Lower lobe of right lung (tissue), 2 donors: ENCODE measurements around the gene ZSWIM1. TPM values are rescaled to one million over a fixed set of nuclear protein-coding genes. Genes with fewer than 3 reads are reported as not detected.

Experiments
- ATAC-seq, 2 donors: fragments of 200-7000 bp; cut with Tn5 transposase; one replicate each; pipeline ENCODE4 v1.9.1; 2020 to 2022; ENCODE audit warnings: mild to moderate bottlenecking in 2 of 2, moderate library complexity in 2 of 2
- DNase-seq: peaks from one replicate; pipeline ENCODE4 v3.0.0-alpha.2; 2020
- H3K27ac ChIP-seq: fragments of 200-600 bp; one replicate; pipeline ENCODE4 v1.8.0; 2022
- H3K27me3 ChIP-seq: fragments of 200-600 bp; one replicate; pipeline ENCODE4 v1.8.0; 2022; ENCODE audit warnings: low read depth
- H3K36me3 ChIP-seq: fragments of 200-600 bp; one replicate; pipeline ENCODE4 v1.8.0; 2022; ENCODE audit warnings: mild to moderate bottlenecking
- H3K4me1 ChIP-seq: fragments of 200-600 bp; one replicate; pipeline ENCODE4 v1.8.0; 2022
- H3K4me3 ChIP-seq: fragments of 200-600 bp; one replicate; pipeline ENCODE4 v1.8.0; 2022; ENCODE audit warnings: mild to moderate bottlenecking
- H3K9me3 ChIP-seq: fragments of 200-600 bp; one replicate; pipeline ENCODE4 v1.8.0; 2022
- intact Hi-C: fragments of 100-400 bp; cut with DNase I; formaldehyde crosslinking; loops from one replicate; pipeline ENCODE4 v1.11.0; 2022
- total RNA-seq: library from RNA; stranded (reverse); fragmentation: NEBNext Ultra II Directional; extraction: Animal tissue kit (Norgen Biotek cat#: 25700); gene quantifications from one replicate; pipeline ENCODE4 v1.2.1, GENCODE V29; 2021
- TF ChIP-seq, protein P1 (sequence below): fragments of 200-600 bp; IDR thresholded peaks from one replicate; pipeline ENCODE4 v1.8.0; 2022; ENCODE audit warnings: antibody characterized with exemption, mild to moderate bottlenecking
- donor health status: DM: no; HTN: yes; CAD: no; lungs with severe emphysema.

Gene ZSWIM1
- total RNA-seq, 1 donor from 2014 or later: 9.6 TPM

DNA sequence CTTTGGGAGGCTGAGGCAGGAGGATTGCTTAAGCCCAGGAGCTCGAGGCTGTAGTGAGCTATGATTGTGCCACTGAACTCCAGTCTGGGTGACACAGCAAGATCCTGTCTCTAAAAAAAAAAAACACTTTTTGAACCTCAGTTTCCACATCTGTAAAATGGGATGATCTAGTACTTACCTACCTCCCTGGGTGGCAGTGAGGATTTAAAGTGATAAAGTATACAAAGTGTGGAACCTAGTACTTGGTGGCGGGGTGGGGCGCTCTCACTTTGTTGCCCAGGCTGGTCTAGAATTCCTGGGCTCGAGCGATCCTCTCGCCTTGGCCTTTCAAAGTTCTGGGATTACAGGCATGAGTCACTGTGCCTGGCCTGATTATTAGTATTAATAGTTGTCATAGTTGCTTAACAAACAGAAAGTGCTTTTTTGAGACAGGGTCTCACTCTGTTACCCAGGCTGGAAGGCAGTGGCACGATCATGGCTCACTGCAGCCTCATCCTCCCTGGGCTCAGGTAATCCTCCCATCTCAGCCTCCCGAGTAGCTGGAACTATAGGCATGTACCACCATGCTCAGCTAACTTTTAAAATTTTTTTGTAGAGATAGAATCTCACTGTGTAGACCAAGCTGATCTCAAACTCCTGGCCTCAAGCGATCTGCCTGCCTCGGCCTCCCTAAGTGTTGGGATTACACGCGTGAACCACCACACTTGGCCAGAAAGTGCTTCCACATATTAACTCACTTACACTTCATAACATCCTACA, 37.9 kb downstream of the ZSWIM1 start:
- intact Hi-C loops: no loop called here
- no peak for ATAC-seq
- TF ChIP-seq, protein P1, sequence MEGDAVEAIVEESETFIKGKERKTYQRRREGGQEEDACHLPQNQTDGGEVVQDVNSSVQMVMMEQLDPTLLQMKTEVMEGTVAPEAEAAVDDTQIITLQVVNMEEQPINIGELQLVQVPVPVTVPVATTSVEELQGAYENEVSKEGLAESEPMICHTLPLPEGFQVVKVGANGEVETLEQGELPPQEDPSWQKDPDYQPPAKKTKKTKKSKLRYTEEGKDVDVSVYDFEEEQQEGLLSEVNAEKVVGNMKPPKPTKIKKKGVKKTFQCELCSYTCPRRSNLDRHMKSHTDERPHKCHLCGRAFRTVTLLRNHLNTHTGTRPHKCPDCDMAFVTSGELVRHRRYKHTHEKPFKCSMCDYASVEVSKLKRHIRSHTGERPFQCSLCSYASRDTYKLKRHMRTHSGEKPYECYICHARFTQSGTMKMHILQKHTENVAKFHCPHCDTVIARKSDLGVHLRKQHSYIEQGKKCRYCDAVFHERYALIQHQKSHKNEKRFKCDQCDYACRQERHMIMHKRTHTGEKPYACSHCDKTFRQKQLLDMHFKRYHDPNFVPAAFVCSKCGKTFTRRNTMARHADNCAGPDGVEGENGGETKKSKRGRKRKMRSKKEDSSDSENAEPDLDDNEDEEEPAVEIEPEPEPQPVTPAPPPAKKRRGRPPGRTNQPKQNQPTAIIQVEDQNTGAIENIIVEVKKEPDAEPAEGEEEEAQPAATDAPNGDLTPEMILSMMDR: no peak

DNA sequence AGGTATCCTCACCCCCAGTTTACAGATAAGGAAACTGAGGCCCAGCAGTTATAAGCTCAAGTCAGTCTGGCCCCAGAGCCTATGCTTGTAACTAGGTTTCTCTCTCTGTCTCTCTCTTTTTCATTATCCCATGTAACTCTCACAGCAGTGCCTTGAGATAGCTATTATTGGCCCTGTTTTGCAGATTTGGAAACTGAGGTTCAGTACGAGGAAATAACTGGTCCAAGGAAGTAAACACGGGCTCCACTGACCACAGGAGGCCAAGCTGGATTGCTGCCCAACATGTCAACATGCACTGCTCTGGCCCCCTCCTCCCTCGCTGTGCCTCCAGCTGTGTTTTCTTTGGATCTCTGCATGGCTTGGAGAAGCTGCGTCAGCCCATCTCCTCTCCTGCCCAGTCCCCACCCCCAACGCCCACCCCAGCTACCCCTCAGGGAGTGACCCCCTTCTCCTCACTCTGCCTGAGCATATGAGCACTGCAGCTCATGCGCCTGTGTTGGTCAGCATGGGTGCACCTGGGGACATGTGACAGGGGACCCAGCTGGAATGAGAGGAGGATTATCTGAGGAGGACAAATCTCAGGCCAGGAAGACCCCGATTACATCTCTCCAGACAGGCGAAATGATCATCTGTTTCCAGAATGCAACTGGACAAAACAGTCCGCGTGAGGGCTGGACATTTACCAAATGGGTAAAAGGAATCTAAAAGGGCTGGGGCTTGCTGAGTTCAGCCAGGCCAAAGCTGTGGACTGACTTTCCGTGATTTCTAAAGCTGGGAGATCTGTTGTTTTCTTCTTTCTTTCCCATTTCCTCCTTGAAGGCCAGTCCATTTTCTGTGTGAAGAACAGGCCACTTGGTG, 38.7 kb downstream of the ZSWIM1 start:
- DNase-seq: no peak
- intact Hi-C loops: no loop called here

More for the DNA sequence above, 37.9 kb downstream of the ZSWIM1 start:
- no peak for DNase-seq
- no peaks in the 10 kb centered on the region for H3K27me3 ChIP-seq
- no peaks in the 10 kb centered on the region for H3K36me3 ChIP-seq
- no peak overlapping the region for H3K4me3 ChIP-seq
- no peaks in the 10 kb centered on the region for H3K9me3 ChIP-seq
- H3K27ac ChIP-seq: peak overlapping the region; percentile 69
- H3K4me1 ChIP-seq: peaks cover 63% of the 10 kb centered on the region

DNA sequence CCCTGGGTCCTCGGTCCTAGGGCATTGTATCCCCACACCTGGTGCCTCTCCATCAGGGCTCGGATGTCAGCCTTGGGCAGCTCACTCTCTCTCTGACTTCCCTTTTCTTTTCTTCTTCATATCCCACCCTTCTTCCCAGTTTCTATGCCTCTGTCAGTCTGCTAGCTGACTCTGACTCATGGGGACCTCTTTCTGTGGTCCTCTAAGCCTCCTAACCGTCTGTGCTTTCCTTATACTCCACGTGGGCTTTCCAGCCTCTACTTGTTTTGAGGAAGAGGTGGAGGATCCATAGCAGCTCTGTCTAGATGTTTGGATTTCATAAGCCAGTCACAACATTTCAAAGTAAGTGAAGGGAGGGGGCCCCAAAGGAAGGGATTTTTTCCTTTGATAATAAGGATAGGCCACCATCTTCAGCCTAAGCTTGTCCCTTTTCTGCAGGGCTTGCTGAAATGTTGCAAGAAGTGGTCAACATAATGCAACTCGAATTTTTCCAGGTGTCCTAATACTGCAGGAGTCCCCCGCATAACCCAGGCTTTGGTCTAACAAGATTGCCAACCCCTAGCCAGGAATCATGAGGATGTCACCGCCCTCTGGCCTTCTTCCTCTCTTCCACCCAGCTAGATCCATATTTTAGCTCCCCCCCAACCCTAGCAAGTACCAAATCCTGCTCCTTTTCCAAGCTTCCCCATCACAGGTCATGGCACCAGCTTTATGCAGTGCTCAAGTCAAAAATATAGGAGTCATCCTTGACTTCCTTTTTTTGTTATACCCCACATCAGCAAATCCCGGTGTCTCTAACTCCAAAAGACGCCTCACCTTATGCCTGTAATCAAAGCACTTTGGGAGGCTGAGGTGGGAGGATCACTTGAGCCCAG, 39.7 kb downstream of the ZSWIM1 start:
- Histone ChIP-seq H3K4me3 (no peak overlapping the region), H3K27ac (peak overlapping the region; percentile 69), H3K9me3 (no peaks in the 10 kb centered on the region), H3K27me3 (no peaks in the 10 kb centered on the region), H3K36me3 (no peaks in the 10 kb centered on the region), H3K4me1 (peaks cover 69% of the 10 kb centered on the region)
- TF ChIP-seq, protein P1: no peak
- ATAC-seq: no peak
- DNase-seq: no peak
- intact Hi-C loops: no loop called here

More for the DNA sequence above, 38.7 kb downstream of the ZSWIM1 start:
- H3K27me3 ChIP-seq: no peaks in the 10 kb centered on the region
- H3K4me1 ChIP-seq: peaks cover 68% of the 10 kb centered on the region
- no peaks in the 10 kb centered on the region for H3K9me3 ChIP-seq
- peak in 1 of 2 donors; percentile 34 for ATAC-seq
- peak overlapping the region; percentile 69 for H3K27ac ChIP-seq
- H3K36me3 ChIP-seq: no peaks in the 10 kb centered on the region
- TF ChIP-seq, protein P1: no peak
- H3K4me3 ChIP-seq: no peak overlapping the region

DNA sequence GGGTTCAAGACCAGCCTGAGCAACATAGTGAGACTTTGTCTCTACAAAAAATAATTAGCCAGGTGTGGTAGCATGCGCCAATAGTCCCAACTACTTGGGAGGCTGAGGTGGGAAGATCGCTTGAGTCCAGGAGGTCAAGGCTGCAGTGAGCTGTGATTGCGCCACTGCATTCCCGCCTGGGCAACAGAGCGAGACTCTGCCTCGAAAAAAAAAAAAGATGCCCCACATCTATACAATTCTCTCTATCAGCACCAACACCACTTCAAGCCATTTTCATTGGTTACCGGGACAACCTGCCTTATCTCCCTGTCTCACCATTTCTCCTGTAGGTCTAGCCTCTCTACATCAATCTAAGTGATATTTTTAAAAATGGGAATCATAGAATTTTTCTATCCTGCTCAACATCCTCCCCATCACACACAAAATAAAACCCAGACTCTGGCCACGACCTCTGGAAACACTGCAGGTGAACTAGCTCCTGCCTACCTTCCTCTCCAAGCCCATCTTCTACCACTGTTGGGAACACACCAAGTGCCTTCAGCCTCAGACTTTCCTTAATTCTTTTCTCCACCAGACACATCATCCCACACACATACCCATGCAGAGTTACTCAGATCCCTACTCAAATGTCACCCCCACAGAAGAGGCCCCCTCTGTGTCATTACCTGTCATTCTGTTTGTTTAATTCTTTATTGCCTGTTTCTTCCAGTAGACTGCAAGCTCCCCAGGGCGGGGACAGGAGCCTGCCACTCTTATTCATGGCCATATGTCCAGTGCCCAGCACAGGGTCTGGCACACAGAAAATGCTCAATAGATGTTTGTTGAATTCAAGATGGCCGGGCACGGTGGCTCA, 40.5 kb downstream of the ZSWIM1 start:
- TF ChIP-seq, protein P1: no peak
- intact Hi-C loops: no loop called here
- Histone ChIP-seq H3K36me3 (no peaks in the 10 kb centered on the region), H3K27ac (no peak overlapping the region), H3K9me3 (no peaks in the 10 kb centered on the region), H3K4me3 (no peak overlapping the region), H3K27me3 (no peaks in the 10 kb centered on the region), H3K4me1 (peaks cover 69% of the 10 kb centered on the region)
- DNase-seq (no peak), ATAC-seq (no peak)
